GM21717 (cell line): ENCODE data around the gene WDR20.
"Not testable (repeated sequence)": the region's sequence is repeated elsewhere in the genome, so short reads cannot be mapped to it uniquely, and the experiment has no call there.

ENCODE experiments used
- ATAC-seq: cut with Tn5 transposase; IDR thresholded peaks from one replicate; pipeline ENCODE4 v1.9.1; 2021; ENCODE audit warnings: mild to moderate bottlenecking, moderate library complexity; ENCODE audit not compliant: unreplicated experiment

Gene WDR20

DNA sequence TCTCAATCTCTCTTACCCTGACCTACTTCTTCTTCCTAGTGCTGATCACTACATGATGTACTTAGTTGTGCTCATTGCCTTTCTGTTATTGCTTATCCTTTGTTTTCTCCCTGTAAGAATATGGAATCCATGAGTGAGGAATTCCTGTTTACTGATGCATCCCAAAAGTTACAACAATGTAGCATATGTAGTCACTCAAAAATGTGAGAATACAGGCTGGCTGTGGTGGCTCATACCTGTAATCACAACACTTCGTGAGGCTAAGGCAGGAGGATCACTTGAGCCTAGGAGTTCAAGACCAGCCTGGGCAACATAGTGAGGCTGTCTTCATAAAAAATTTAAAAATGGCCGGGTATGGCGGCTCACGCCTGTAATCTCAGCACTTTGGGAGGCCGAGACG, 8.0 kb upstream of the WDR20 start:
- no peak for ATAC-seq

DNA sequence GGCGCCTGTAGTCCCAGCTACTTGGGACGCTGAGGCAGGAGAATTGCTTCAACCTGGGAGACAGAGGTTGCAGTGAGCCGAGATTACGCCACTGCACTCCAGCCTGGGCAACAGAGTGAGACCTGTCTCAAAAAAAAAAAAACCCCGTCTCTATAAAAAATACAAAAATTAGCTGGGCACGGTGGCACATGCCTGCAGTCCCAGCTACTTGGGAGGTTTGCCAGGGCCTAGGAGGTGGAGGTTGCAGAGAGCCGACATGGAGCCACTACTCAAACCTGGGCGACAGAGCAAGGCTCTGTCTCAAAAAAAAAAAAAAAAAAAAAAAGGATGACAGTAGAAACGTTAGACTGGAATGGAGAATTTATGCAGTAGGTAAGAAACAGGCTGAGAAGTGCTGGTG, 5.7 kb upstream of the WDR20 start:
- not testable (repeated sequence) for ATAC-seq

DNA sequence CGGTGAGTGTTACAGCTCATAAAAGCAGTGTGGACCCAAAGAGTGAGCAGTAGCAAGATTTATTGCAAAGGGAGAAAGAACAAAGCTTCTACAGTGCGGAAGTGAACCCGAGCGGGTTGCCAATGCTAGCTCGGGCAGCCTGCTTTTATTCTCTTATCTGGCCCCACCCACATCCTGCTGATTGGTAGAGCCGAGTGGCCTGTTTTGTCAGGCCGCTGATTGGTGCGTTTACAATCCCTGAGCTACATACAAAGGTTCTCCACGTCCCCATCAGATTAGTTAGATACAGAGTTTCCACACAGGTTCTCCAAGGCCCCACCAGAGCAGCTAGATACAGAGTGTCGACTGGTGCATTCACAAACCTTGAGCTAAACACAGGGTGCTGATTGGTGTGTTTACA, 5.0 kb upstream of the WDR20 start:
- not testable (repeated sequence) for ATAC-seq

DNA sequence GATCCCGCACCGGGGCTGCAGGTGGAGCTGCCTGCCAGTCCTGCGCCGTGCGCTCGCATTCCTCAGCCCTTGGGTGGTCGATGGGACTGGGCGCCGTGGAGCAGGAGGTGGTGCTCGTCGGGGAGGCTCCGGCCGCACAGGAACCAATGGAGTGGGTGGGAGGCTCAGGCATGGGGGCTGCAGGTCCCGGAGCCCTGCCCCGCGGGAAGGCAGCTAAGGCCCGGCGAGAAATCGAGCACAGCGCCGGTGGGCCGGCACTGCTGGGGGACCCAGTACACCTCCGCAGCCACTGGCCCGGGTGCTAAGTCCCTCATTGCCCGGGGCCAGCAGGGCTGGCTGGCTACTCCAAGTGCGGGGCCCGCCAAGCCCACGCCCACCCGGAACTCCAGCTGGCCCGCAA, 4.2 kb upstream of the WDR20 start:
- not testable (repeated sequence) for ATAC-seq

DNA sequence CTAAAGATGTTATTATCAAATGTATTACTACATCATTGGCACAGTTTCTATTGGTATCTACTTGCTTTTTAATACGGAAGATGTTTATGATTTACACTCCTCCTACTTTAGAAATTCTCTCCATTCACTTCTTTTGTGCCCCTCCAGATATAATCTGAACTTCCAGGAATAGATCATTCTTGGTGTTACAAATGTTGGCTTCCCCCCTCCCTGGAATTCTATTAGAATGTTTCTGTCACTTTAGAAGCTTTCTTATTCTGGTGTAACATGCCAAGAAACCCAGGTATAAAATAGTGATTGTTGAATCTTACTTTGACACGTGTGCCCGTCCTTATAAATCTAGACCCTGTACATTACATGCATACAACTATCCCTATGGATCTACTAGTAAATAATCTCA, 1.2 kb upstream of the WDR20 start:
- ATAC-seq: no peak

DNA sequence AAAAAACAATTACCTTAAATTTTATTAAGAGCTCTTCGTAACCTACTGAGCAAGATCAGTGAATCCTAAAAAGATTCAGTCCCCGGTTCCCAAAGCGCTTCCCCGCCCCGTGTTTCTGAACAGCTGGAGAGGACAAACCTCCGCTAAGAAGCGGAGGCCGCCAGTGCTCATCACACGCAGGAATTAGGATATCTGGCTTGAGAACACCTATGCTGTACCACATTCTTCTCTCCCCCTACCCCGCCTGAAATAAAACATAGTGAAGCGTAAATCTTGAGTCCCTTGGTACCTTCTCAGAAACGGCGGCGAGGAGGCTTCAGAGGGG, 774 bp upstream of the WDR20 start:
- ATAC-seq: peak; percentile 12

DNA sequence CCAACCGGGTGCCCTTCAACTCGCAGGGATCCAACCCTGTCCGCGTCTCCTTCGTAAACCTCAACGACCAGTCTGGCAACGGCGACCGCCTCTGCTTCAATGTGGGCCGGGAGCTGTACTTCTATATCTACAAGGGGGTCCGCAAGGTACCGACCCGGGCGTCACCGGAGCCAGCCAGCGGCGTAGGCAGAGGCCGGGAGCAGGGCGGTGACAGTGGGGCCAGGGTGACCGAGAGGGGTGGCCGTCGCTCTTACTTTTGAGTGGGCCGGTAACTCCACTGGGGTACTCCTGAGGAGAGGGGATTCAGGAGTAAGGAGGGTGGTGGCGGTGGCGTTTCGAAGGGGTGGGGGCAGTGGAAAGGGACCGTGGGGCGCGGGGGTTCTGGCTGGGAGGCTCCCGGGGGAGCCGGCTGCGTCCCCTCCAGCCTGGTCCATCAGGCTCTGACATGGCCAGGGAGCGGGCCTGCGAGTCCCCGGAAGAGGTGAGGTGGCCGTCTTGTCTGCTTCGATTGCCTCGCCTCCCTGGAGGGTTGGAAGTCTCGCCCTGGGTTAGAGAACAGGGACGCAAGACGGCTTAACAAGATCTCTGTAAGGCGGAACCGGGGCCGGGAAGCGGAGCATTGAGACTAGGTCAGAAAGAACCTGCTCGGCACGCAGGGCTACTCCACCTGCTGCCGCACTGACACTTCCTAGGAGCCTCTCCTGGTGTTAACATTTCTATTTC, 491 bp downstream of the WDR20 start:
- ATAC-seq: peak; percentile 30

DNA sequence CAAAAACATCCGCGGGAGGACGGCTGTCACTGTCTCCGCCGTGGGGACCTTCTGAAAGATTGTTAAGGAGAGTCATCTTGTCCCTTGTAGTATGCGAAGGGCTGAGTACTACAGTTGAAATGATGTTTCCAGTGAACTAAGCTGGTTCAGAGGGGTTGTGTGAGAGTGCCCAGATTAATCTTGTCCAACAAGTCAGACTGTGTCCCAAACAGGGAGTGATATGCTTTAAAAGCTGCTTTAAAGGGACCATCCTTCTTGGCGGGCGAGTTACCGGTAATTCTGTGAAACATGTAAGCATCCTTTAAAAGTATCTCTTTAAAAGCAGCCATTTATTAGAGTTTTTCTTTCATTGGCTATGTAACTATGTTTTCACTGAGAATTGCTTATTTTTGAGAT, 1.1 kb downstream of the WDR20 start:
- ATAC-seq: no peak

GRCh38 chr14:102141797-102142196, 2.1 kb downstream of the WDR20 start:
- no peak for ATAC-seq

GRCh38 chr14:102144914-102145313, 5.2 kb downstream of the WDR20 start:
- no peak for ATAC-seq

DNA sequence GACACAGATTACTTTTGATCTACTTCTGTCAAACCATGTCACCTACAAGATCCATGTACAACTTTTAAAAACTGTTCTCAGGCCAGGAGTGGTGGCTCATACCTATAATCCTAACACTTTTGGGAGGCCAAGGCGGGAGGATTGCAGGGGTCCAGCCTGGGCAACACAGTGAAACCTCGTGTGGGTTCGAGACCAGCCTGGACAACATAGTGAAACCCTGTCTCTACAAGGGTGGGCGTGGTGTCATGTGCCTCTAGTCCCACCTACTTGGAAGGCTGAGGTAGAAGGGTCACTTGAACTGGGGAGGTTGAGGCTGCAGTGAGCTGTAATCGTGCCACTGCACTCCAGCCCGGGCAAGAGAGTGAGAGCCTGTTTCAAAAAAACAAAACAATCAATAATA, 5.7 kb downstream of the WDR20 start:
- ATAC-seq: no peak

GRCh38 chr14:102146423-102146822, 6.7 kb downstream of the WDR20 start:
- ATAC-seq: no peak

DNA sequence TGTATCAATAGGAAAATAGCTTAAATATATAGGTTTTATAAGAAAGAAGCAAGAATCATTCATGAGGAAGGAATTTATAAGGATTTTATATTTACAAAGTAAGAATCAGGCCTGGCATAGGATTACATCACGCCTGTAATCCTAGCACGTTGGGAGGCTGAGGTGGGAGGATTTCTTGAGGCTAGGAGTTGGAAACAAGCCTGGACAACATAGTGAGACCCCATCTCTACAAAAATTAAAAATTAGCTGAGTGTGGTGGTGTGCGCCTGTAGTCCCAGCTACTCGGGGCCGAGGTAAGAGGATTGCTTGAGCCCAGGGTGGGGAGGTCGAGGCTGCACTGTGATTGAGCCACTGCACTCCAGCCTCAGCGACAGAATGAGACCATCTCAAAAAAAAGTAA, 10.4 kb downstream of the WDR20 start:
- ATAC-seq: no peak

DNA sequence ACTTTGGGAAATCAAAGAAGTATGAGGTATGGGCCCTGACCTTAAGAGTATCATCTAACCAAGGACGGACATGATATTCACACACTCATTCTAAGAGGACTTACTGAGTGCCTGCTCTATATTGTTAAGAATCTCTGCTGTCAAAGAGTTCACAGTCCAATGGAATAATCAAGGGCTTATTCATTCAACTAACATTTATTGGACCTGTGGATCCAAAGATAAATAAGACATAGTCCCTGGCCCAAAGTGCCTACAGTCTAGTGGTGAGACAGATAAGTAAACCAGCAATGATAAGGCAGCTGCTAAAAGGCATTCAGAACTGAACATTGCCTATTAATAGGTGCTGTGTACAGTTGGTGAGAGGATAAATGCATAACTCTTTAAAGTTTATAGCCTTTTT, 11.0 kb downstream of the WDR20 start:
- no peak for ATAC-seq

GRCh38 chr14:102151411-102151810, 11.7 kb downstream of the WDR20 start:
- not testable (repeated sequence) for ATAC-seq

- no peak for ATAC-seq
These were observed 14.4 kb downstream of the WDR20 start for GRCh38 chr14:102154121-102154520.

GRCh38 chr14:102154821-102155549, 15.3 kb downstream of the WDR20 start:
- ATAC-seq: no peak

DNA sequence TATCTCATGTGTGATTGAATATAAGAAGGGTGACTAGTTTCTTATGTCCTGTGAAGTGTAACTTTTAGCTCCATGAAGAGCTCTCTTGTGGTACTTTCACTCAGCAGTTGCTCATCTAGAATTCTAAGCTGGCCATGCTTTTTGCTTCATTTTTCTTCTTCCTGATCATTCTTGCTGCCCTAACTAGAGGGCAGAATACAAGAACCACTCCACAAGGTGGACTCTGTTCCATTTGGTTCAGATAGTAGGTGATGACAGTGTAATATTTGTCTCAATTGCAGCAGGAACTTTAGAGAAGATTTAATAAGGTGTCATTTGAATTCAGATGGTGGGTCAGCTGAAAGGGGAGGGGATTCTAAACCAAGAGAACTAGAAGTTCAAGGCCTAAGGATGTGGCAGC, 17.6 kb downstream of the WDR20 start:
- ATAC-seq: no peak

DNA sequence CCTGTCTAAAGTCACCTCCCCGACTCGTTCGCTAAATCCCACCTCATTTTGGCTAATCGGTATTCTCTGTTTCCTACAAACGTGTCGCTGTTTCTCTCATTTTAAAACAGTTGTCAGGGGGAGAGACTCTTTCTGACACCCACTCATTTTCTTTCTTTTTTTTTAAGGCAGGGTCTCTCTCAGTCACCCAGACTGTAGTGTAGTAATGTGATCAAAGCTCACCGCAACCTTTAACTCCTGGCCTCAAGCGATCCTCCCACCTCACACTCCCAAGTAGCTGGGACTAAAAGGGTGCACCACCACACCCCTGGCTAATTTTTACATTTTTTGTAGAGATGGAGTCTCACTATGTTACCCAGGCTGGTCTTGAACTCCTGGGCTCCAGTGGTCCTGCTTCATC, 19.1 kb downstream of the WDR20 start:
- ATAC-seq: no peak

DNA sequence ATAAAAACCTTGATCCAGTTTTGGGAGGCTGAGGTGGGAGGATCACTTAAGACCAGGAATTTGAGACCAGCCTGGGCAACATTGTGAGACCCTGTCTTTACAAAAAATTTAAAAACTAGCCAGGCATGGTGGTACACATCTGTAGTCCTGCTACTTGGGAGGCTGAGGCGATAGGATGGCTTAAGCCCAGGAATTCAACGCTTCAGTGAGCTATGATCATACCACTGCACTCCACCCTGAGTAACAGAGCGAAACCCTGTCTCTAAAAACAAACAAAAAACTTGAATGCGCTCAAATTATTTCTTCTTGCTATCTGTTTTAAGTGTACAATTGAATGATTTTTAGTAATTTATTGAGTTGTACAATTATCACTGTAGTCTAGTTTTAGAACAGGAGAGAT, 20.1 kb downstream of the WDR20 start:
- no peak for ATAC-seq

GRCh38 chr14:102162487-102162886, 22.8 kb downstream of the WDR20 start:
- ATAC-seq: no peak

GRCh38 chr14:102164241-102164641, 24.5 kb downstream of the WDR20 start:
- no peak for ATAC-seq

GRCh38 chr14:102164965-102165364, 25.3 kb downstream of the WDR20 start:
- no peak for ATAC-seq
